AG09319 (cell line): ENCODE data around the gene MEAF6.

Experiments used
- DNase-seq: peaks from one replicate; pipeline ENCODE4 v3.0.0-alpha.2; 2010; ENCODE audit warnings: low read depth; ENCODE audit errors: extremely low read depth
- CTCF ChIP-seq: IDR thresholded peaks from 2 replicates; pipeline ENCODE4 v1.5.1; 2011; ENCODE audit warnings: low read depth, mild to moderate bottlenecking, inconsistent platforms, low read length, moderate library complexity

MEAF6 gene

DNA sequence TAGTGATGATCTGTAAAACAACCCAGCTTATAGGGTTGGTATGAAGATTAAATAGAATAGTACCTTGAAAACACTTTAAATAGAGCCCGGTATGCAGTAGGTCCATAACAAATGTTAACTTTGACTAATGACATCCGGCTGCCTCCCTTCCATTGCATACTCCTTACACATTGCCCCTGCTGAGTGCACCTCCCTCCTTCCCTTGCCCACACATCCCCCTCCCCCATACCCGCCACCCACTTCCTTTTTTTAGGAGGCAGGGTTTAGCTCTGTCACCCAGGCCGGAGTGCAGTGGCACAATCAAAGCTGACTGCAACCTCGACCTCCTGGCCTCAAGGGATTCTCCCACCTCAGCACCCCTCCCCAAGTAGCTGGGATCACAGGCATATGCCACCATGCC lies 64.6 kb downstream of the MEAF6 start:
- no peak for TF ChIP-seq CTCF
- DNase-seq = no peak

GRCh38 chr1:37448691-37449417 lies 65.7 kb downstream of the MEAF6 start:
- no peak for DNase-seq
- no peak for TF ChIP-seq CTCF

- no peak for DNase-seq
- TF ChIP-seq CTCF = no peak
Observed at GRCh38 chr1:37448185-37448584, 66.4 kb downstream of the MEAF6 start.

- DNase-seq = no peak
- no peak for TF ChIP-seq CTCF
Observed at GRCh38 chr1:37446874-37447273, 67.7 kb downstream of the MEAF6 start.

GRCh38 chr1:37442644-37443043 lies 71.9 kb downstream of the MEAF6 start:
- DNase-seq = no peak
- no peak for TF ChIP-seq CTCF
